HFFc6 (cell line): Measurements from ENCODE around the gene AFAP1. TPM values are rescaled to one million over a fixed set of nuclear protein-coding genes. Genes with fewer than 3 reads are reported as not detected.

Source experiments
- DNase-seq: peaks from one replicate; pipeline ENCODE4 v3.0.0-alpha.2; 2018
- H3K27ac Mint-ChIP-seq: 2 replicates; pipeline ENCODE4 v1.8.0; 2020; ENCODE audit warnings: mild to moderate bottlenecking, mixed read lengths
- H3K27me3 Mint-ChIP-seq: 2 replicates; pipeline ENCODE4 v1.8.0; 2021; ENCODE audit warnings: mild to moderate bottlenecking, moderate library complexity, mixed read lengths; ENCODE audit not compliant: insufficient read depth
- H3K36me3 Mint-ChIP-seq: 2 replicates; pipeline ENCODE4 v1.8.0; 2021; ENCODE audit warnings: low read depth, mixed read lengths
- H3K4me1 Mint-ChIP-seq: 2 replicates; pipeline ENCODE4 v1.8.0; 2020; ENCODE audit warnings: low read depth, mixed read lengths
- H3K4me3 Mint-ChIP-seq: 2 replicates; pipeline ENCODE4 v1.8.0; 2020; ENCODE audit warnings: mild to moderate bottlenecking, moderate library complexity, mixed read lengths
- H3K9me3 Mint-ChIP-seq: 2 replicates; pipeline ENCODE4 v1.8.0; 2020; ENCODE audit warnings: mild to moderate bottlenecking, mixed read lengths
- CTCF ChIP-seq: fragments of 200-600 bp; sonication (generic); IDR thresholded peaks from 2 replicates; pipeline ENCODE4 v1.5.0; 2021; ENCODE audit warnings: antibody characterized with exemption, mild to moderate bottlenecking
- total RNA-seq, 6 experiments: library from RNA; stranded (reverse); fragmentation: NEBNext Ultra II Directional; extraction: Animal tissue kit (Norgen Biotek cat#: 25700); gene quantifications; 2 replicates in 1 of 6; 3 replicates in 5 of 6; pipeline ENCODE4 v1.2.3, GENCODE V29; 2021

The AFAP1 gene
- total RNA-seq, 6 experiments from 2014 or later = 99.7 to 116 (median 107) TPM

- H3K4me3 Mint-ChIP-seq = no peak overlapping the region
- peak; percentile 22; the same call in 1 of the 2 replicates for TF ChIP-seq CTCF
- H3K4me1 Mint-ChIP-seq = peaks cover 29% of the 10 kb centered on the region
- H3K27ac Mint-ChIP-seq = no peak overlapping the region
- no peak for DNase-seq
- no peaks in the 10 kb centered on the region; the same call in 1 of the 2 replicates for H3K27me3 Mint-ChIP-seq
- H3K9me3 Mint-ChIP-seq = no peaks in the 10 kb centered on the region
- H3K36me3 Mint-ChIP-seq = peaks cover 5% of the 10 kb centered on the region; the same call in 1 of the 2 replicates
These were observed 45.4 kb upstream of the AFAP1 start for GRCh38 chr4:7985072-7985471.

DNA sequence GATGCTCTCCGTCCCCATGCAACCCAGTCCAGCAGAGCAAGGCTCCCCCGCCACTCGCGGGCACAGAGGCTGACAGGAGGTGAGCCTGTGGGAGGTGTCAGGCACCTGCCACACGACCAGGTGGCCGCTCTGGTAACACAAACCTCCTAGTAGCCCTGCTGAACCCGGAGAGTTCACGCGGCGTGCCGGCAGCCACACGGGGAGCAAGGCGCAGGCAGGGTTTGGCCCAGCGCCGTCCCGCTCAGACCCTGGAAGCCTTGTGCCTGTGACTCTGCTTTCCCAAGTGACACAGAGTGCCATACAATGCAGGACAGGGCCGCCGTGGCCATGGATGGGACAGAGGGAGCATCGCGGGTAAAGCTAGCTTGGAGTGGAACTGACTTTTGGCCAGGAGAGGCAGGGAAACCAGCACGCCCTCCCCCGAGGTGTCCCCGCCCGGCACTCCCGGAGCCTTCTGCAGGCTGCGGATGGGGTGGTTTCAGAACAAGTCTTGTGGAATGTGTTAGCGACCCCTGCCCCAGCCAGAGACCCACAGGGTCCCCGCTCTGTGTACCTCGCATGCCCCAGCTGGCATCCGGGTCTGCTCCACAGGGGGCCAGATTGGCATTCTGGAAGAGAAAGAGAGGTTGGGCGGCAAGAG, 44.7 kb upstream of the AFAP1 start:
- peaks cover 32% of the 10 kb centered on the region for H3K4me1 Mint-ChIP-seq
- no peak overlapping the region for H3K4me3 Mint-ChIP-seq
- no peaks in the 10 kb centered on the region for H3K9me3 Mint-ChIP-seq
- peaks cover under 1% of the 10 kb centered on the region; the same call in 1 of the 2 replicates for H3K36me3 Mint-ChIP-seq
- DNase-seq = no peak
- no peak for TF ChIP-seq CTCF
- no peak overlapping the region for H3K27ac Mint-ChIP-seq
- H3K27me3 Mint-ChIP-seq = peaks cover 2% of the 10 kb centered on the region

DNA sequence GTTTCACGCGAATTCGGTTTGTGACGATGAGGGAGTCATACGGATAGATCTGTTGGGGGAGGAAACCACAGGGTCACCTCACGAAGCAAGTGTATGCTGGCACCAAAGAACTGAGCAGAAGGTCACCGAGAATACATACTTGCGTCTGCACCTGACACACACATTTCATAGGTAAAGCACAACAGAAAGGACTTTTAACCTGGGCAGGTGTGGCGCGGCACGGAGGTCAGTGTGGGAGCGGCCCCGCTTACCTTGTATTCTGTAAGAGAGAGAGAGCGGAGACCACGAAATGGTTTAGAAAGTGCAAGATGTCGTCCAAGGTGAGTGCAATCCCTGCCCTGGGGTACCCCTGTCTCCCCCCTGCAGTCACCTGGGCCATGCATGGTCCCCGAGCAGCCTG, 43.6 kb upstream of the AFAP1 start:
- DNase-seq = no peak
- peaks cover 5% of the 10 kb centered on the region for H3K27me3 Mint-ChIP-seq
- H3K36me3 Mint-ChIP-seq = no peaks in the 10 kb centered on the region
- H3K27ac Mint-ChIP-seq = no peak overlapping the region
- no peak for TF ChIP-seq CTCF
- peaks cover 32% of the 10 kb centered on the region for H3K4me1 Mint-ChIP-seq
- no peaks in the 10 kb centered on the region for H3K9me3 Mint-ChIP-seq
- no peak overlapping the region for H3K4me3 Mint-ChIP-seq

- DNase-seq = no peak
- no peak for TF ChIP-seq CTCF
- no peaks in the 10 kb centered on the region for H3K36me3 Mint-ChIP-seq
- H3K4me3 Mint-ChIP-seq = no peak overlapping the region
- H3K27me3 Mint-ChIP-seq = peaks cover 5% of the 10 kb centered on the region
- H3K9me3 Mint-ChIP-seq = no peaks in the 10 kb centered on the region
- no peak overlapping the region for H3K27ac Mint-ChIP-seq
- peaks cover 22% of the 10 kb centered on the region for H3K4me1 Mint-ChIP-seq
These were observed 42.2 kb upstream of the AFAP1 start for GRCh38 chr4:7981738-7982394.

- H3K27ac Mint-ChIP-seq = no peak overlapping the region
These were observed 40.4 kb upstream of the AFAP1 start for GRCh38 chr4:7980036-7980435.

More at GRCh38 chr4:7980036-7980435, 40.4 kb upstream of the AFAP1 start:
- no peaks in the 10 kb centered on the region for H3K9me3 Mint-ChIP-seq
- no peak overlapping the region for H3K4me3 Mint-ChIP-seq
- peaks cover 5% of the 10 kb centered on the region for H3K27me3 Mint-ChIP-seq
- H3K36me3 Mint-ChIP-seq = no peaks in the 10 kb centered on the region
- peaks cover 13% of the 10 kb centered on the region for H3K4me1 Mint-ChIP-seq
- DNase-seq = no peak
- no peak for TF ChIP-seq CTCF
